ENCODE results near the gene LMNA. TPM values are rescaled to one million over a fixed set of nuclear protein-coding genes. Genes with fewer than 3 reads are reported as not detected.
A peak's percentile ranks its signal among the peaks of the same experiment; 100 is the strongest.

LMNA gene
- total RNA-seq, 1 experiment from 2014 or later: 68.8 TPM

GRCh38 chr1:156083800-156084790 is 30.4 kb upstream of the LMNA start:
- Mint-ChIP-seq H3K4me1 (peaks cover 49% of the 10 kb centered on the region), H3K27ac (peak overlapping the region; percentile 93; the same call in 1 of the 2 replicates), H3K9me3 (no peaks in the 10 kb centered on the region), H3K36me3 (no peaks in the 10 kb centered on the region), H3K4me3 (peak overlapping the region; percentile 97), H3K27me3 (ENCODE audit: low read depth) (no peaks in the 10 kb centered on the region)
- CTCF ChIA-PET: interaction anchor here (0.6 to 29.6 kb wide), 16 partner anchors 9 to 146 kb away, joined by 3 to 1176 read pairs (median 4); partner anchors contain the start of genes ARHGEF2, LAMTOR2, LMNA and UBQLN4
- ATAC-seq (no peak), DNase-seq (ENCODE audit: low spot score) (no peak)
- no peak for TF ChIP-seq GABPB1 (CRISPR knock-in tag; IDR thresholded peaks at IDR 0.05)
- POLR2A ChIA-PET: interaction anchor here (0.6 to 3.0 kb wide), 6 partner anchors 18 to 106 kb away, joined by 4 to 24 read pairs (median 8); partner anchors contain the start of genes ARHGEF2 and LMNA

- Mint-ChIP-seq H3K27ac (peak overlapping the region; percentile 80; the same call in 1 of the 2 replicates), H3K27me3 (ENCODE audit: low read depth) (no peaks in the 10 kb centered on the region), H3K9me3 (no peaks in the 10 kb centered on the region), H3K4me1 (peaks cover 52% of the 10 kb centered on the region), H3K4me3 (no peak overlapping the region), H3K36me3 (no peaks in the 10 kb centered on the region)
- ChIA-PET CTCF (interaction anchor here (0.7 to 29.6 kb wide), 4 partner anchors 10 to 55 kb away, joined by 3 to 1176 read pairs (median 5); partner anchors contain the start of gene LMNA), POLR2A (interaction anchor here (2.3 kb wide), 1 partner anchor 18 kb away, joined by 7 read pairs; no protein-coding TSS in a partner anchor)
- DNase-seq (ENCODE audit: low spot score) (no peak), ATAC-seq (no peak)
- TF ChIP-seq NR1H2 (CRISPR knock-in tag; IDR thresholded peaks at IDR 0.05): no peak
- TF ChIP-seq GABPB1 (CRISPR knock-in tag; IDR thresholded peaks at IDR 0.05): peak; percentile 53; the same call in 1 of the 2 replicates
These were observed 28.3 kb upstream of the LMNA start for GRCh38 chr1:156086256-156086662.

GRCh38 chr1:156089704-156090103 is 24.8 kb upstream of the LMNA start:
- no peak for ATAC-seq
- H3K4me1 Mint-ChIP-seq: peaks cover 34% of the 10 kb centered on the region
- H3K27ac Mint-ChIP-seq: no peak overlapping the region
- ChIA-PET POLR2A (no interaction called here), CTCF (interaction anchor here (0.6 to 29.6 kb wide), 10 partner anchors 9 to 296 kb away, joined by 3 to 1176 read pairs (median 4); partner anchors contain the start of genes ARHGEF2 and LMNA)
- no peaks in the 10 kb centered on the region for H3K9me3 Mint-ChIP-seq
- TF ChIP-seq IRF1 (CRISPR knock-in tag; IDR thresholded peaks at IDR 0.05) (no peak), MAX (CRISPR knock-in tag; IDR thresholded peaks at IDR 0.05) (no peak), ZNF121 (CRISPR knock-in tag; IDR thresholded peaks at IDR 0.05) (no peak), NR2C2 (CRISPR knock-in tag; IDR thresholded peaks at IDR 0.05) (no peak), ATF3 (CRISPR knock-in tag; conservative IDR thresholded peaks at IDR 0.05) (no peak), JUN (CRISPR knock-in tag; IDR thresholded peaks at IDR 0.05) (no peak), FOXP1 (CRISPR knock-in tag; IDR thresholded peaks at IDR 0.05; ENCODE audit: borderline replicate concordance) (no peak), IRF2 (CRISPR knock-in tag; IDR thresholded peaks at IDR 0.05; ENCODE audit: borderline replicate concordance, low read depth) (no peak), GABPB1 (CRISPR knock-in tag; IDR thresholded peaks at IDR 0.05) (no peak), ESRRA (CRISPR knock-in tag; IDR thresholded peaks at IDR 0.05; ENCODE audit: borderline replicate concordance) (no peak), NFATC4 (CRISPR knock-in tag; IDR thresholded peaks at IDR 0.05) (no peak), TEAD4 (CRISPR knock-in tag; IDR thresholded peaks at IDR 0.05) (no peak), TP53 (CRISPR knock-in tag; IDR thresholded peaks at IDR 0.05) (no peak), PRRX2 (CRISPR knock-in tag; IDR thresholded peaks at IDR 0.05) (no peak), SMAD4 (CRISPR knock-in tag; IDR thresholded peaks at IDR 0.05) (no peak), ZSCAN18 (CRISPR knock-in tag; IDR thresholded peaks at IDR 0.05) (no peak), TCF7 (CRISPR knock-in tag; IDR thresholded peaks at IDR 0.05; ENCODE audit: low read depth) (no peak), ELF4 (CRISPR knock-in tag; IDR thresholded peaks at IDR 0.05; ENCODE audit: low read depth) (no peak)
- H3K27me3 Mint-ChIP-seq (ENCODE audit: low read depth): no peaks in the 10 kb centered on the region
- no peak overlapping the region for H3K4me3 Mint-ChIP-seq
- no peak for DNase-seq (ENCODE audit: low spot score)
- H3K36me3 Mint-ChIP-seq: peaks cover 8% of the 10 kb centered on the region
